BLaER1 treated with 17β-estradiol and CSF1 and Interleukin-3, amounts not matched to agents 10 nM and 100 nM (cell line): ENCODE results near the gene MRPS9.

Source experiments
- H3K27ac ChIP-seq, 11 experiments: shearing (Covaris generic); formaldehyde crosslinking; 2 replicates each; pipeline ENCODE4 v1.8.1; 2022
- H3K27me3 ChIP-seq, 11 experiments: shearing (Covaris generic); formaldehyde crosslinking; 2 replicates each; pipeline ENCODE4 v1.8.1; 2022
- H3K36me3 ChIP-seq, 11 experiments: shearing (Covaris generic); formaldehyde crosslinking; 2 replicates each; pipeline ENCODE4 v1.8.1; 2022
- H3K4me1 ChIP-seq, 10 experiments: shearing (Covaris generic); formaldehyde crosslinking; 2 replicates each; pipeline ENCODE4 v1.8.1; 2022
- H3K4me2 ChIP-seq, 11 experiments: shearing (Covaris generic); formaldehyde crosslinking; 2 replicates each; pipeline ENCODE4 v1.8.1; 2022
- H3K4me3 ChIP-seq, 10 experiments: shearing (Covaris generic); formaldehyde crosslinking; 2 replicates each; pipeline ENCODE4 v1.8.1; 2022
- H3K9ac ChIP-seq, 11 experiments: shearing (Covaris generic); formaldehyde crosslinking; 2 replicates each; pipeline ENCODE4 v1.8.1; 2022
- H3K9me3 ChIP-seq, 11 experiments: shearing (Covaris generic); formaldehyde crosslinking; replicated peaks in 1 of 11; 2 replicates each; pipeline ENCODE4 v1.8.1; 2022
- H4K20me1 ChIP-seq, 11 experiments: shearing (Covaris generic); formaldehyde crosslinking; 2 replicates each; pipeline ENCODE4 v1.8.1; 2022
- Cebpa-rat ChIP-seq, 11 experiments: shearing (Covaris generic); IDR thresholded peaks; 2 replicates each; pipeline ENCODE4 v1.8.1; 2022

Gene MRPS9

GRCh38 chr2:105118960-105119359 lies 81.1 kb downstream of the MRPS9 start:
- no peak overlapping the region for H3K27ac ChIP-seq
- H3K9me3 ChIP-seq = no peaks in the 10 kb centered on the region
- no peak overlapping the region for H3K9ac ChIP-seq
- H3K4me1 ChIP-seq = no peaks in the 10 kb centered on the region
- no peak for TF ChIP-seq Cebpa-rat (IDR thresholded peaks at IDR 0.05)
- no peaks in the 10 kb centered on the region for H4K20me1 ChIP-seq
- no peaks in the 10 kb centered on the region for H3K36me3 ChIP-seq
- H3K4me2 ChIP-seq = no peak overlapping the region
- H3K4me3 ChIP-seq = no peak overlapping the region
- H3K27me3 ChIP-seq = no peaks in the 10 kb centered on the region

GRCh38 chr2:105121434-105121833 lies 83.6 kb downstream of the MRPS9 start:
- TF ChIP-seq Cebpa-rat (IDR thresholded peaks at IDR 0.05) = no peak

GRCh38 chr2:105125428-105125827 lies 87.6 kb downstream of the MRPS9 start:
- H3K4me2 ChIP-seq = no peak overlapping the region
- H3K27me3 ChIP-seq = no peaks in the 10 kb centered on the region
- peaks cover 0 to 18% (median 0%) of the 10 kb centered on the region in 10 experiments; a peak in 7 of 20 replicates for H3K4me1 ChIP-seq
- no peak overlapping the region for H3K27ac ChIP-seq
- H4K20me1 ChIP-seq = no peaks in the 10 kb centered on the region
- TF ChIP-seq Cebpa-rat (IDR thresholded peaks at IDR 0.05) = no peak
- peaks cover 0 to 6% (median 0%) of the 10 kb centered on the region in 11 experiments; a peak in 1 of 22 replicates for H3K9me3 ChIP-seq
- no peaks in the 10 kb centered on the region for H3K36me3 ChIP-seq
- no peak overlapping the region for H3K9ac ChIP-seq
- H3K4me3 ChIP-seq = no peak overlapping the region

More at GRCh38 chr2:105121434-105121833, 83.6 kb downstream of the MRPS9 start:
- H3K4me2 ChIP-seq = no peak overlapping the region
- H4K20me1 ChIP-seq = no peaks in the 10 kb centered on the region
- H3K4me1 ChIP-seq = no peaks in the 10 kb centered on the region
- no peak overlapping the region for H3K4me3 ChIP-seq
- H3K27ac ChIP-seq = no peak overlapping the region
- no peaks in the 10 kb centered on the region for H3K36me3 ChIP-seq
- H3K9ac ChIP-seq = no peak overlapping the region
- H3K9me3 ChIP-seq = no peaks in the 10 kb centered on the region
- no peaks in the 10 kb centered on the region for H3K27me3 ChIP-seq

GRCh38 chr2:105125920-105126319 lies 88.1 kb downstream of the MRPS9 start:
- Histone ChIP-seq H3K4me1 (peaks cover 0 to 18% (median 0%) of the 10 kb centered on the region in 10 experiments; a peak in 7 of 20 replicates), H3K4me2 (no peak overlapping the region), H3K27me3 (no peaks in the 10 kb centered on the region), H3K9me3 (peaks cover 0 to 6% (median 0%) of the 10 kb centered on the region in 11 experiments; a peak in 1 of 22 replicates), H3K27ac (no peak overlapping the region), H4K20me1 (no peaks in the 10 kb centered on the region), H3K36me3 (no peaks in the 10 kb centered on the region), H3K9ac (no peak overlapping the region), H3K4me3 (no peak overlapping the region)
- no peak for TF ChIP-seq Cebpa-rat (IDR thresholded peaks at IDR 0.05)

- H3K9ac ChIP-seq = no peak overlapping the region
- H4K20me1 ChIP-seq = no peaks in the 10 kb centered on the region
- no peaks in the 10 kb centered on the region for H3K27me3 ChIP-seq
- H3K36me3 ChIP-seq = no peaks in the 10 kb centered on the region
- no peak overlapping the region for H3K4me3 ChIP-seq
- no peak overlapping the region for H3K27ac ChIP-seq
- TF ChIP-seq Cebpa-rat (IDR thresholded peaks at IDR 0.05) = no peak
- peaks cover 0 to 18% (median 0%) of the 10 kb centered on the region in 10 experiments; a peak in 7 of 20 replicates for H3K4me1 ChIP-seq
- H3K4me2 ChIP-seq = no peak overlapping the region
- H3K9me3 ChIP-seq = peaks cover 0 to 6% (median 0%) of the 10 kb centered on the region in 11 experiments; a peak in 1 of 22 replicates
These were observed 88.5 kb downstream of the MRPS9 start for GRCh38 chr2:105126336-105126735.

- no peaks in the 10 kb centered on the region for H3K36me3 ChIP-seq
- no peaks in the 10 kb centered on the region for H3K27me3 ChIP-seq
- no peak overlapping the region for H3K27ac ChIP-seq
- no peaks in the 10 kb centered on the region for H4K20me1 ChIP-seq
- no peak for TF ChIP-seq Cebpa-rat (IDR thresholded peaks at IDR 0.05)
- no peak overlapping the region for H3K4me3 ChIP-seq
- H3K4me1 ChIP-seq = peaks cover 0 to 18% (median 0%) of the 10 kb centered on the region in 10 experiments; a peak in 7 of 20 replicates
- H3K4me2 ChIP-seq = no peak overlapping the region
- H3K9ac ChIP-seq = no peak overlapping the region
- H3K9me3 ChIP-seq = peaks cover 0 to 6% (median 0%) of the 10 kb centered on the region in 11 experiments; a peak in 1 of 22 replicates
These were observed 89.5 kb downstream of the MRPS9 start for GRCh38 chr2:105127289-105127915.

GRCh38 chr2:105129722-105130232 lies 91.9 kb downstream of the MRPS9 start:
- Histone ChIP-seq H3K9me3 (peaks cover 0 to 6% (median 0%) of the 10 kb centered on the region in 11 experiments; a peak in 1 of 22 replicates), H3K9ac (no peak overlapping the region), H3K4me1 (peaks cover 0 to 18% (median 0%) of the 10 kb centered on the region in 10 experiments; a peak in 7 of 20 replicates), H3K27me3 (no peaks in the 10 kb centered on the region), H3K4me3 (no peak overlapping the region), H3K27ac (no peak overlapping the region), H4K20me1 (no peaks in the 10 kb centered on the region), H3K4me2 (peak overlapping the region in 2 of 11 experiments; percentile 20 to 29; a peak in 3 of 22 replicates), H3K36me3 (no peaks in the 10 kb centered on the region)
- TF ChIP-seq Cebpa-rat (IDR thresholded peaks at IDR 0.05) = no peak

GRCh38 chr2:105130546-105130945 lies 92.7 kb downstream of the MRPS9 start:
- no peaks in the 10 kb centered on the region for H3K27me3 ChIP-seq
- no peak overlapping the region for H3K9ac ChIP-seq
- H3K9me3 ChIP-seq = peaks cover 0 to 6% (median 0%) of the 10 kb centered on the region in 11 experiments; a peak in 1 of 22 replicates
- no peaks in the 10 kb centered on the region for H3K36me3 ChIP-seq
- no peaks in the 10 kb centered on the region for H4K20me1 ChIP-seq
- TF ChIP-seq Cebpa-rat (IDR thresholded peaks at IDR 0.05) = no peak
- H3K4me1 ChIP-seq = peaks cover 0 to 18% (median 0%) of the 10 kb centered on the region in 10 experiments; a peak in 7 of 20 replicates
- no peak overlapping the region for H3K27ac ChIP-seq
- no peak overlapping the region; a peak in 1 of 22 replicates for H3K4me2 ChIP-seq
- H3K4me3 ChIP-seq = no peak overlapping the region

GRCh38 chr2:105134081-105134480 lies 96.2 kb downstream of the MRPS9 start:
- H3K27me3 ChIP-seq = no peaks in the 10 kb centered on the region
- no peaks in the 10 kb centered on the region for H3K9me3 ChIP-seq
- H3K27ac ChIP-seq = no peak overlapping the region
- no peak overlapping the region for H3K9ac ChIP-seq
- H3K36me3 ChIP-seq = no peaks in the 10 kb centered on the region
- H3K4me1 ChIP-seq = peaks cover 0 to 12% (median 0%) of the 10 kb centered on the region in 10 experiments; a peak in 7 of 20 replicates
- no peak for TF ChIP-seq Cebpa-rat (IDR thresholded peaks at IDR 0.05)
- H3K4me2 ChIP-seq = no peak overlapping the region
- no peaks in the 10 kb centered on the region for H4K20me1 ChIP-seq
- H3K4me3 ChIP-seq = no peak overlapping the region
